Bronchial epithelial cell (primary cell): ENCODE results near the gene RIPPLY3. TPM values are rescaled to one million over a fixed set of nuclear protein-coding genes. Genes with fewer than 3 reads are reported as not detected.

Source experiments
- DNase-seq: peaks from one replicate; pipeline ENCODE4 v3.0.0-alpha.2; 2010; ENCODE audit warnings: low read depth
- FAIRE-seq: peaks from 2 replicates; lab custom pipeline; 2011; peaks lifted over from hg19 to GRCh38; lab: Jason Lieb, UNC
- H3K27me3 ChIP-seq: 2 replicates; pipeline ENCODE4 v1.5.1; 2011; ENCODE audit warnings: low read length; ENCODE audit not compliant: control insufficient read depth, insufficient read depth
- H3K36me3 ChIP-seq: 2 replicates; pipeline ENCODE4 v1.5.1; 2011; ENCODE audit warnings: low read length; ENCODE audit not compliant: control insufficient read depth, insufficient read depth
- H3K4me3 ChIP-seq: 2 replicates; pipeline ENCODE4 v1.5.1; 2011; ENCODE audit warnings: mild to moderate bottlenecking, low read depth, low read length, control low read depth
- CTCF ChIP-seq: IDR thresholded peaks from 2 replicates; pipeline ENCODE4 v1.5.1; 2011; ENCODE audit warnings: mild to moderate bottlenecking, moderate library complexity, low read length, control low read depth, inconsistent platforms; ENCODE audit not compliant: insufficient read depth, severe bottlenecking
- total RNA-seq: library from RNA; depleted of rRNA; stranded (reverse); fragments of >200 nt; gene quantifications from 2 replicates; pipeline ENCODE4 v1.2.1, GENCODE V29; 2014

The RIPPLY3 gene
- total RNA-seq, 1 donor from 2014 or later: under 0.01 TPM

- no peak for TF ChIP-seq CTCF
- no peak for FAIRE-seq
- Histone ChIP-seq H3K36me3 (peaks cover 4% of the 10 kb centered on the region), H3K4me3 (no peak overlapping the region), H3K27me3 (no peaks in the 10 kb centered on the region)
- no peak for DNase-seq
Observed at GRCh38 chr21:37065561-37066177, 59.2 kb downstream of the RIPPLY3 start.

Other genes starting within 250 kb of the RIPPLY3 start
- 26.3 and 32.1 TPM in 2 replicates for gene HLCS, start 40.0 kb upstream of the RIPPLY3 start, total RNA-seq
- 3.2 and 4.0 TPM in 2 replicates for gene PIGP, start 66.4 kb downstream of the RIPPLY3 start, total RNA-seq
- gene TTC3, start 66.6 kb downstream of the RIPPLY3 start, total RNA-seq: 64.1 and 90.3 TPM in 2 replicates